GM12878 (cell line): ENCODE results near the gene OMD. TPM values are rescaled to one million over a fixed set of nuclear protein-coding genes. Genes with fewer than 3 reads are reported as not detected.

Source experiments
- ATAC-seq: fragments of 200-7000 bp; cut with Tn5 transposase; 3 replicates; pipeline ENCODE4 v1.9.1; 2020; ENCODE audit warnings: mild to moderate bottlenecking, moderate library complexity
- BruUV-seq: library from RNA; stranded (reverse); fragments of 400-500 nt; replicated peaks from 2 replicates; lab custom pipeline; 2021; lab: Mats Ljungman, UMichigan
- CTCF ChIA-PET: fragments of 300-600 bp; sonication (Branson Sonifier 250); formaldehyde crosslinking; extraction: SDS; loops from one replicate; lab custom pipeline; 2021; ENCODE audit warnings: inconsistent platforms; lab: Yijun Ruan, JAX
- POLR2A ChIA-PET: fragments of 350-600 bp; formaldehyde crosslinking; extraction: SDS; loops from one replicate; lab custom pipeline; 2021; ENCODE audit warnings: inconsistent platforms; lab: Charles Lee
- RAD21 ChIA-PET: fragments of 300-600 bp; sonication (Branson Sonifier 250); formaldehyde crosslinking; loops from one replicate; lab custom pipeline; 2023; ENCODE audit warnings: antibody characterized with exemption; ENCODE audit not compliant: unreplicated experiment; lab: Charles Lee
- SMC1A ChIA-PET: fragments of 300-600 bp; sonication (Branson Sonifier 250); formaldehyde crosslinking; loops from one replicate; lab custom pipeline; 2023; ENCODE audit not compliant: unreplicated experiment, uncharacterized antibody; lab: Charles Lee
- DNase-seq: peaks from one replicate; pipeline ENCODE4 v3.0.0-alpha.2; 2011; ENCODE audit warnings: low read depth, low spot score
- FAIRE-seq: peaks from 3 replicates; lab custom pipeline; 2011; peaks lifted over from hg19 to GRCh38; lab: Jason Lieb, UNC
- H2AFZ ChIP-seq: 2 replicates; pipeline ENCODE4 v1.6.0; 2011; ENCODE audit warnings: low read depth, low read length, control low read depth; ENCODE audit not compliant: control insufficient read depth
- H3K27ac ChIP-seq: 2 replicates; pipeline ENCODE4 v1.5.1; 2011; ENCODE audit warnings: control low read depth; ENCODE audit not compliant: control insufficient read depth, insufficient read depth
- H3K27me3 ChIP-seq, 2 experiments: replicated peaks in 1 of 2; 2 replicates each; pipeline versions ENCODE4 v1.6.0 to v1.6.1; 2011; ENCODE audit warnings: low read length in 1 of 2; ENCODE audit not compliant: control insufficient read depth in 2 of 2, insufficient read depth in 2 of 2
- H3K36me3 ChIP-seq, 2 experiments: 2 replicates each; pipeline ENCODE4 v1.5.1; 2011; ENCODE audit warnings: low read length in 1 of 2; ENCODE audit not compliant: control insufficient read depth in 2 of 2, insufficient read depth in 2 of 2
- H3K4me1 ChIP-seq: 2 replicates; pipeline ENCODE4 v1.6.1; 2011; ENCODE audit warnings: mild to moderate bottlenecking, low read length, moderate library complexity, mixed read lengths; ENCODE audit not compliant: control insufficient read depth, insufficient read depth
- H3K4me2 ChIP-seq: 2 replicates; pipeline ENCODE4 v1.6.0; 2011; ENCODE audit warnings: control low read depth; ENCODE audit not compliant: control insufficient read depth, insufficient read depth
- H3K4me3 ChIP-seq: fragments of 200-600 bp; sonication (generic); 2 replicates; pipeline ENCODE4 v1.5.1; 2016
- H3K79me2 ChIP-seq: 2 replicates; pipeline ENCODE4 v1.6.0; 2011; ENCODE audit warnings: low read length; ENCODE audit not compliant: control insufficient read depth, insufficient read depth
- H3K9ac ChIP-seq: 2 replicates; pipeline ENCODE4 v1.8.0; 2011; ENCODE audit warnings: low read length, control low read depth, mixed read lengths; ENCODE audit not compliant: control insufficient read depth, insufficient read depth
- H3K9me3 ChIP-seq: replicated peaks from 3 replicates; pipeline ENCODE4 v1.5.1; 2011; ENCODE audit warnings: mild to moderate bottlenecking, low read length; ENCODE audit not compliant: control insufficient read depth, insufficient read depth
- H4K20me1 ChIP-seq: 2 replicates; pipeline ENCODE4 v1.6.0; 2011; ENCODE audit not compliant: control insufficient read depth, insufficient read depth
- ETV6 ChIP-seq, 2 experiments: fragments of 450-650 bp in 1 of 2; IDR thresholded peaks in 1 of 2; conservative IDR thresholded peaks in 1 of 2; 2 replicates each; pipeline ENCODE4 v1.6.1; 2014; ENCODE audit warnings: antibody characterized with exemption in 1 of 2, borderline replicate concordance in 1 of 2, low read depth in 1 of 2, mild to moderate bottlenecking in 1 of 2, moderate library complexity in 1 of 2
- LARP7 ChIP-seq: fragments of 450-650 bp; IDR thresholded peaks from 2 replicates; pipeline ENCODE4 v1.6.1; 2017; ENCODE audit warnings: mild to moderate bottlenecking
- MLLT1 ChIP-seq: fragments of 450-650 bp; IDR thresholded peaks from 2 replicates; pipeline ENCODE4 v1.6.1; 2016; ENCODE audit warnings: mild to moderate bottlenecking
- MXI1 ChIP-seq: fragments of 150-350 bp; IDR thresholded peaks from 2 replicates; pipeline ENCODE4 v1.6.1; 2011; ENCODE audit warnings: low read depth, mild to moderate bottlenecking, inconsistent platforms, low read length, improper control_type of control experiment
- NKRF ChIP-seq: fragments of 450-650 bp; conservative IDR thresholded peaks from 2 replicates; pipeline ENCODE4 v1.6.1; 2017; ENCODE audit warnings: mild to moderate bottlenecking, moderate library complexity
- NRF1 ChIP-seq: conservative IDR thresholded peaks from 2 replicates; pipeline ENCODE4 v1.6.1; 2011; ENCODE audit warnings: mild to moderate bottlenecking, low read depth, low read length, improper control_type of control experiment
- PBX3 ChIP-seq: IDR thresholded peaks from 2 replicates; pipeline ENCODE4 v1.6.1; 2011; ENCODE audit warnings: mild to moderate bottlenecking, low read depth, low read length, moderate library complexity; ENCODE audit not compliant: insufficient replicate concordance
- RAD21 ChIP-seq: IDR thresholded peaks from 2 replicates; pipeline ENCODE4 v1.6.1; 2011; ENCODE audit warnings: mild to moderate bottlenecking, low read depth, low read length, moderate library complexity; ENCODE audit not compliant: insufficient read depth
- RB1 ChIP-seq: fragments of 450-650 bp; formaldehyde crosslinking; IDR thresholded peaks from 2 replicates; pipeline ENCODE4 v1.6.1; 2017; ENCODE audit warnings: mild to moderate bottlenecking, borderline replicate concordance
- STAT1 ChIP-seq: fragments of 450-650 bp; conservative IDR thresholded peaks from 2 replicates; pipeline ENCODE4 v1.6.1; 2014; ENCODE audit warnings: antibody characterized with exemption, mild to moderate bottlenecking
- TCF3 ChIP-seq: IDR thresholded peaks from 2 replicates; pipeline ENCODE4 v1.6.1; 2012; ENCODE audit warnings: low read depth, mild to moderate bottlenecking, low read length, borderline replicate concordance; ENCODE audit not compliant: insufficient read depth
- ZNF274 ChIP-seq: IDR thresholded peaks from one replicate; pipeline ENCODE4 v1.8.0; 2011; ENCODE audit not compliant: insufficient read length, insufficient read depth
- WGBS: methylation state at CpG from one replicate; pipeline ENCODE4 v1.1.6; 2016; ENCODE audit warnings: low lambda C conversion rate; ENCODE audit not compliant: insufficient replicate concordance, insufficient coverage; ENCODE audit errors: missing lambda C conversion rate; 5-methylcytosine and 5-hydroxymethylcytosine counted together
- in situ Hi-C: fragments of 300-500 bp; cut with MboI; formaldehyde crosslinking; loops from 9 replicates; pipeline ENCODE4 v1.14.3; 2018; ENCODE audit warnings: mixed read lengths
- intact Hi-C: fragments of 100-400 bp; cut with micrococcal nuclease; formaldehyde crosslinking; loops from one replicate; pipeline ENCODE4 v1.14.2; 2022; ENCODE audit not compliant: unreplicated experiment
- polyA plus RNA-seq, 11 experiments: library from polyadenylated mRNA; depleted of rRNA in 4 of 11; unstranded in 6 of 11; stranded (reverse) in 5 of 11; fragments of >200 nt; fragmentation: Nextera tagmentation in 4 of 11; fragmentation: Illumina TruSeq in 1 of 11; extraction: Ambion mirVana in 4 of 11; extraction: Trizol in 1 of 11; gene quantifications; 1 replicate in 1 of 11; 2 replicates in 10 of 11; pipeline versions ENCODE4 v1.2.1 to v1.2.3, GENCODE V29; 2011 to 2016; ENCODE audit warnings: inconsistent platforms in 2 of 11, missing spikeins in 2 of 11, low read depth in 1 of 11
- total RNA-seq, 4 experiments: library from RNA; depleted of rRNA in 3 of 4; stranded (reverse); fragments of >200 nt in 3 of 4; fragmentation: Illumina TruSeq in 1 of 4; extraction: Trizol in 1 of 4; gene quantifications; 2 replicates each; pipeline versions ENCODE4 v1.2.1 to v1.2.3, GENCODE V29; 2013 to 2021

Gene OMD
- total and polyA plus RNA-seq, 10 of the 15 experiments (the other 5 are each of a cell fraction or from before 2014, with no cell fraction given), result 0.08 to 0.70 (median 0.57) TPM; not detected in 7

- Histone ChIP-seq H3K79me2 (no peaks in the 10 kb centered on the region), H3K4me1 (no peaks in the 10 kb centered on the region), H4K20me1 (no peaks in the 10 kb centered on the region), H3K9me3 (no peaks in the 10 kb centered on the region), H3K27ac (no peak overlapping the region), H3K4me3 (no peak overlapping the region), H3K36me3 (no peaks in the 10 kb centered on the region), H3K27me3 (no peaks in the 10 kb centered on the region), H3K4me2 (no peak overlapping the region), H3K9ac (no peak overlapping the region), H2AFZ (no peak overlapping the region)
- ChIA-PET SMC1A (no interaction called here), POLR2A (no interaction called here), CTCF (no interaction called here), RAD21 (no interaction called here)
- TF ChIP-seq RAD21, result no peak
- BruUV-seq, result no TSS peak
- WGBS, result 97% methylated on average over 5 of the region's 5 CpGs
- intact Hi-C loops (no loop called here), in situ Hi-C loops (no loop called here)
- FAIRE-seq (peak; percentile 18), DNase-seq (no peak), ATAC-seq (no peak)
Measured at GRCh38 chr9:92432972-92433548, 8.8 kb upstream of the OMD start.

GRCh38 chr9:92432350-92432749, 8.1 kb upstream of the OMD start:
- Histone ChIP-seq H3K27ac (no peak overlapping the region), H2AFZ (no peak overlapping the region), H3K79me2 (no peaks in the 10 kb centered on the region), H3K36me3 (no peaks in the 10 kb centered on the region), H3K9ac (no peak overlapping the region), H3K9me3 (no peaks in the 10 kb centered on the region), H3K27me3 (no peaks in the 10 kb centered on the region), H3K4me2 (no peak overlapping the region), H3K4me1 (no peaks in the 10 kb centered on the region), H3K4me3 (no peak overlapping the region), H4K20me1 (no peaks in the 10 kb centered on the region)
- 94% methylated on average over 5 of the region's 5 CpGs for WGBS
- DNase-seq (no peak), FAIRE-seq (no peak), ATAC-seq (no peak)
- ChIA-PET RAD21 (no interaction called here), POLR2A (no interaction called here), SMC1A (interaction anchor here (0.7 kb wide), 1 partner anchor 16 kb away, joined by 5 read pairs; no protein-coding TSS in a partner anchor), CTCF (no interaction called here)
- no TSS peak for BruUV-seq
- in situ Hi-C loops (no loop called here), intact Hi-C loops (no loop called here)
- TF ChIP-seq ETV6 (conservative IDR thresholded peaks at IDR 0.05 in 1 of 2, IDR thresholded peaks at IDR 0.05 in 1 of 2; ENCODE audit: borderline replicate concordance in 1 of 2, low read depth in 1 of 2) (no peak), ZNF274 (no peak), MXI1 (no peak), NKRF (no peak), RB1 (no peak), LARP7 (no peak), MLLT1 (no peak), NRF1 (no peak), PBX3 (no peak), TCF3 (no peak), STAT1 (no peak)
